DOHH2 (cell line): ENCODE results near the gene F10.

Experiments used
- H3F3A ChIP-seq: fragments of 200-600 bp; sonication (generic), shearing (Covaris generic); 2 replicates; pipeline ENCODE4 v1.6.0; 2016; ENCODE audit warnings: antibody characterized with exemption, mild to moderate bottlenecking; ENCODE audit not compliant: control insufficient read depth, insufficient read depth
- H3K27ac ChIP-seq: fragments of 200-600 bp; sonication (generic); 2 replicates; pipeline ENCODE4 v1.5.1; 2014; ENCODE audit warnings: low read depth, mild to moderate bottlenecking, low read length, moderate library complexity
- H3K27me3 ChIP-seq: fragments of 200-600 bp; sonication (generic); 2 replicates; pipeline ENCODE4 v1.6.1; 2014; ENCODE audit warnings: mild to moderate bottlenecking, low read length, mixed read lengths; ENCODE audit not compliant: control insufficient read depth
- H3K36me3 ChIP-seq: fragments of 200-600 bp; sonication (generic); 2 replicates; pipeline ENCODE4 v1.6.1; 2014; ENCODE audit warnings: mild to moderate bottlenecking, low read length, moderate library complexity, mixed read lengths; ENCODE audit not compliant: control insufficient read depth
- H3K4me1 ChIP-seq: fragments of 200-600 bp; sonication (generic); 2 replicates; pipeline ENCODE4 v1.6.1; 2014; ENCODE audit warnings: mild to moderate bottlenecking, low read length, mixed read lengths; ENCODE audit not compliant: control insufficient read depth
- H3K4me2 ChIP-seq: fragments of 200-600 bp; sonication (generic); 2 replicates; pipeline ENCODE4 v1.6.0; 2014; ENCODE audit warnings: mild to moderate bottlenecking, low read length, moderate library complexity
- H3K4me3 ChIP-seq: fragments of 200-600 bp; sonication (generic); 2 replicates; pipeline ENCODE4 v1.5.1; 2014; ENCODE audit warnings: mild to moderate bottlenecking, low read length, mixed read lengths
- H3K79me2 ChIP-seq: fragments of 200-600 bp; sonication (generic); 2 replicates; pipeline ENCODE4 v1.6.1; 2014; ENCODE audit warnings: mild to moderate bottlenecking, low read length, mixed read lengths; ENCODE audit not compliant: control insufficient read depth
- H3K9me2 ChIP-seq: fragments of 200-600 bp; sonication (generic); replicated peaks from 2 replicates; pipeline ENCODE4 v1.6.1; 2014; ENCODE audit warnings: mild to moderate bottlenecking, low read length, mixed read lengths; ENCODE audit not compliant: control insufficient read depth
- H3K9me3 ChIP-seq: fragments of 200-600 bp; sonication (generic); 2 replicates; pipeline ENCODE4 v1.6.1; 2014; ENCODE audit warnings: antibody characterized with exemption, low read length, mixed read lengths; ENCODE audit not compliant: control insufficient read depth, insufficient read depth
- H4K20me1 ChIP-seq: fragments of 200-600 bp; sonication (generic); 2 replicates; pipeline ENCODE4 v1.6.0; 2014; ENCODE audit warnings: low read depth, mild to moderate bottlenecking, antibody characterized with exemption, low read length, moderate library complexity; ENCODE audit not compliant: control insufficient read depth, insufficient read depth
- CTCF ChIP-seq: fragments of 200-600 bp; sonication (generic); IDR thresholded peaks from one replicate; pipeline ENCODE4 v1.5.1; 2014; ENCODE audit warnings: antibody characterized with exemption, mild to moderate bottlenecking, low read depth, low read length; ENCODE audit not compliant: poor library complexity, severe bottlenecking
- EZH2phosphoT487 ChIP-seq: fragments of 200-600 bp; sonication (generic); IDR thresholded peaks from 2 replicates; pipeline ENCODE4 v1.6.1; 2017; ENCODE audit warnings: borderline replicate concordance, mild to moderate bottlenecking, antibody characterized with exemption, low read length, moderate library complexity, mixed read lengths

The F10 gene

GRCh38 chr13:113144255-113144629, 21.6 kb downstream of the F10 start:
- Histone ChIP-seq H3K9me2 (no peaks in the 10 kb centered on the region), H3F3A (no peaks in the 10 kb centered on the region), H3K79me2 (no peaks in the 10 kb centered on the region), H3K27me3 (no peaks in the 10 kb centered on the region), H3K27ac (no peak overlapping the region), H3K9me3 (no peaks in the 10 kb centered on the region), H3K4me1 (no peaks in the 10 kb centered on the region), H4K20me1 (no peaks in the 10 kb centered on the region), H3K36me3 (no peaks in the 10 kb centered on the region), H3K4me3 (no peak overlapping the region), H3K4me2 (no peak overlapping the region)
- no peak for TF ChIP-seq CTCF
- TF ChIP-seq EZH2phosphoT487: no peak

DNA sequence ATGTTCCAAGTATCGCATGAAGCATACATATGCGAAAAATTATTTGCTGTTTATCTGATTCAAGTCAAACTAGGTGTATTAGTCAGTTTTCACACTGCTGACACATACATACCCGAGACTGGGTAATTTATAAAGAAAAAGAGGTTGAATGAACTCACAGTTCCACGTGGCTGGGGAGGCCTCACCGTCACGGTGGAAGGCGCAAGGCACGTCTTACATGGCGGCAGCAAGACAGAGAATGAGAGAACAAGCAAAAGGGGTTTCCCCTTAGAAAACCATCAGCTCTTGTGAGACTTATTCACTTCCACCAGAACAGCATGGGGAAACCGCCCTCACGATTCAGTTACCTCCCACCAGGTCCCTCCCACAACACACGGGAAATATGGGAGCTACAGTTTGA, 22.9 kb downstream of the F10 start:
- Histone ChIP-seq H4K20me1 (no peaks in the 10 kb centered on the region), H3K4me1 (no peaks in the 10 kb centered on the region), H3K27ac (no peak overlapping the region), H3K36me3 (no peaks in the 10 kb centered on the region), H3K9me2 (no peaks in the 10 kb centered on the region), H3K79me2 (no peaks in the 10 kb centered on the region), H3F3A (no peaks in the 10 kb centered on the region), H3K4me3 (no peak overlapping the region), H3K27me3 (no peaks in the 10 kb centered on the region), H3K9me3 (no peaks in the 10 kb centered on the region), H3K4me2 (no peak overlapping the region)
- TF ChIP-seq CTCF (no peak), EZH2phosphoT487 (no peak)

- Histone ChIP-seq H3K4me3 (no peak overlapping the region), H3K36me3 (no peaks in the 10 kb centered on the region), H3K9me2 (no peaks in the 10 kb centered on the region), H3K27me3 (no peaks in the 10 kb centered on the region), H4K20me1 (no peaks in the 10 kb centered on the region), H3F3A (no peaks in the 10 kb centered on the region), H3K4me2 (no peak overlapping the region), H3K9me3 (no peaks in the 10 kb centered on the region), H3K4me1 (no peaks in the 10 kb centered on the region), H3K27ac (no peak overlapping the region), H3K79me2 (no peaks in the 10 kb centered on the region)
- no peak for TF ChIP-seq CTCF
These were observed 23.5 kb downstream of the F10 start for GRCh38 chr13:113145911-113146598.
